ENCODE results near the gene ZNF366. TPM values are rescaled to one million over a fixed set of nuclear protein-coding genes. Genes with fewer than 3 reads are reported as not detected.

The ZNF366 gene
- polyA plus RNA-seq, 3 donors = 0.05 to 1.2 (median 0.76) TPM

- H3K27ac Mint-ChIP-seq = no peak overlapping the region
- Histone ChIP-seq H3K9ac (ENCODE audit: insufficient read depth, low read length, poor library complexity, severe bottlenecking) (no peak overlapping the region), H3K79me2 (ENCODE audit: insufficient read depth, low read length) (no peaks in the 10 kb centered on the region), H3K36me3 (replicated peaks in 1 of 2; ENCODE audit: control insufficient read depth in 1 of 2, insufficient read depth in 2 of 2, low read length in 2 of 2) (no peaks in the 10 kb centered on the region), H4K20me1 (ENCODE audit: insufficient read depth, low read length) (no peaks in the 10 kb centered on the region), H3K27ac (ENCODE audit: low read depth in 1 of 2, low read length in 2 of 2) (no peak overlapping the region), H3K9me3 (replicated peaks in 1 of 2; ENCODE audit: control insufficient read depth in 1 of 2, insufficient read depth in 1 of 2, low read length in 2 of 2) (peaks cover 5 to 8% of the 10 kb centered on the region in 2 donors), H3K4me1 (ENCODE audit: control insufficient read depth in 1 of 2, insufficient read depth in 2 of 2, low read length in 2 of 2) (no peaks in the 10 kb centered on the region), H3K27me3 (ENCODE audit: control insufficient read depth in 2 of 2, insufficient read depth in 2 of 2, low read length in 2 of 2) (no peaks in the 10 kb centered on the region), H3K4me3 (replicated peaks in 1 of 3; ENCODE audit: low read depth in 2 of 3, low read length in 3 of 3) (no peak overlapping the region), H3K4me2 (replicated peaks; ENCODE audit: extremely low read depth, low read length, poor library complexity, severe bottlenecking) (no peak overlapping the region), H2AFZ (ENCODE audit: insufficient read depth, low read depth, low read length, poor library complexity, severe bottlenecking) (no peak overlapping the region)
- peaks cover 3 to 15% (median 8%) of the 10 kb centered on the region in 7 donors for H3K9me3 Mint-ChIP-seq
- H3K4me1 Mint-ChIP-seq = peaks cover 5% of the 10 kb centered on the region
- intact Hi-C loops (cut with micrococcal nuclease) = no loop called here
- 97% methylated on average over 47 of the region's 48 CpGs for WGBS (ENCODE audit: insufficient coverage)
- peaks cover 0 to 5% (median 0%) of the 10 kb centered on the region in 3 donors for H3K27me3 Mint-ChIP-seq (ENCODE audit: low read depth in 3 of 3)
- TF ChIP-seq CTCF (IDR thresholded peaks at IDR 0.05) = no peak
- H3K4me3 Mint-ChIP-seq = no peak overlapping the region
- no peak for DNase-seq
- no peaks in the 10 kb centered on the region for H3K36me3 Mint-ChIP-seq
Measured at GRCh38 chr5:72417333-72418062, 89.7 kb downstream of the ZNF366 start.

- H3K4me3 ChIP-seq (replicated peaks in 1 of 3; ENCODE audit: low read depth in 2 of 3, low read length in 3 of 3) = no peak overlapping the region
- H3K36me3 ChIP-seq (replicated peaks in 1 of 2; ENCODE audit: control insufficient read depth in 1 of 2, insufficient read depth in 2 of 2, low read length in 2 of 2) = no peaks in the 10 kb centered on the region
- H3K27ac ChIP-seq (ENCODE audit: low read depth in 1 of 2, low read length in 2 of 2) = no peak overlapping the region
- H3K9me3 Mint-ChIP-seq = peaks cover 3 to 15% (median 8%) of the 10 kb centered on the region in 7 donors
- no peaks in the 10 kb centered on the region for H3K36me3 Mint-ChIP-seq
- peaks cover 5% of the 10 kb centered on the region for H3K4me1 Mint-ChIP-seq
- intact Hi-C loops (cut with micrococcal nuclease) = no loop called here
- no peak overlapping the region for H3K27ac Mint-ChIP-seq
- WGBS (ENCODE audit: insufficient coverage) = no CpG with 5 or more reads among the region's 5 CpGs
- H3K27me3 ChIP-seq (ENCODE audit: control insufficient read depth in 2 of 2, insufficient read depth in 2 of 2, low read length in 2 of 2) = no peaks in the 10 kb centered on the region
- H3K79me2 ChIP-seq (ENCODE audit: insufficient read depth, low read length) = no peaks in the 10 kb centered on the region
- H2AFZ ChIP-seq (ENCODE audit: insufficient read depth, low read depth, low read length, poor library complexity, severe bottlenecking) = no peak overlapping the region
- no peaks in the 10 kb centered on the region for H3K4me1 ChIP-seq (ENCODE audit: control insufficient read depth in 1 of 2, insufficient read depth in 2 of 2, low read length in 2 of 2)
- no peak overlapping the region for H3K4me2 ChIP-seq (replicated peaks; ENCODE audit: extremely low read depth, low read length, poor library complexity, severe bottlenecking)
- no peak overlapping the region for H3K9ac ChIP-seq (ENCODE audit: insufficient read depth, low read length, poor library complexity, severe bottlenecking)
- H3K27me3 Mint-ChIP-seq (ENCODE audit: low read depth in 3 of 3) = peaks cover 0 to 5% (median 0%) of the 10 kb centered on the region in 3 donors
- H4K20me1 ChIP-seq (ENCODE audit: insufficient read depth, low read length) = no peaks in the 10 kb centered on the region
- no peak for DNase-seq
- no peak for TF ChIP-seq CTCF (IDR thresholded peaks at IDR 0.05)
- peaks cover 5 to 8% of the 10 kb centered on the region in 2 donors for H3K9me3 ChIP-seq (replicated peaks in 1 of 2; ENCODE audit: control insufficient read depth in 1 of 2, insufficient read depth in 1 of 2, low read length in 2 of 2)
- H3K4me3 Mint-ChIP-seq = no peak overlapping the region
Measured at GRCh38 chr5:72415616-72416325, 91.4 kb downstream of the ZNF366 start.

Measured in CD14-positive monocyte (primary cell).